Right atrium auricular region (tissue), 2 donors: ENCODE data around the gene RAB1A. TPM values are rescaled to one million over a fixed set of nuclear protein-coding genes. Genes with fewer than 3 reads are reported as not detected.

Source experiments
- DNase-seq: peaks from one replicate; pipeline ENCODE4 v3.0.0-alpha.2; 2019; ENCODE audit warnings: low spot score
- H3K27ac ChIP-seq, 2 donors: fragments of 200-600 bp; sonication (generic); 1 replicate in 1 of 2; 2 replicates in 1 of 2; pipeline ENCODE4 v1.5.1; 2016 to 2019
- H3K27me3 ChIP-seq, 2 donors: fragments of 200-600 bp; sonication (generic); one replicate each; pipeline versions ENCODE4 v1.5.1 to v1.6.0; 2017 to 2019
- H3K36me3 ChIP-seq: fragments of 200-600 bp; sonication (generic); one replicate; pipeline ENCODE4 v1.5.1; 2016
- H3K4me1 ChIP-seq, 2 donors: fragments of 200-600 bp; sonication (generic); one replicate each; pipeline versions ENCODE4 v1.5.1 to v1.6.0; 2017 to 2019
- H3K4me3 ChIP-seq, 2 donors: fragments of 200-600 bp; sonication (generic); 1 replicate in 1 of 2; 2 replicates in 1 of 2; pipeline ENCODE4 v1.5.1; 2017 to 2019; ENCODE audit warnings: mild to moderate bottlenecking in 1 of 2, moderate library complexity in 1 of 2
- H3K9me3 ChIP-seq, 2 donors: fragments of 200-600 bp; sonication (generic); one replicate each; pipeline ENCODE4 v1.5.1; 2019
- total RNA-seq, 2 donors: library from RNA; depleted of rRNA; stranded (reverse); fragments of >200 nt; gene quantifications; one replicate each; pipeline ENCODE4 v1.1.0, GENCODE V29; 2016
- TF ChIP-seq, protein P1 (sequence below), 2 donors: fragments of 200-600 bp; sonication (generic); IDR thresholded peaks; one replicate each; pipeline ENCODE4 v1.5.1; 2019; ENCODE audit warnings: antibody characterized with exemption in 2 of 2

RAB1A gene
- total RNA-seq, 2 donors from 2014 or later, result 69.6 to 73.8 TPM

DNA sequence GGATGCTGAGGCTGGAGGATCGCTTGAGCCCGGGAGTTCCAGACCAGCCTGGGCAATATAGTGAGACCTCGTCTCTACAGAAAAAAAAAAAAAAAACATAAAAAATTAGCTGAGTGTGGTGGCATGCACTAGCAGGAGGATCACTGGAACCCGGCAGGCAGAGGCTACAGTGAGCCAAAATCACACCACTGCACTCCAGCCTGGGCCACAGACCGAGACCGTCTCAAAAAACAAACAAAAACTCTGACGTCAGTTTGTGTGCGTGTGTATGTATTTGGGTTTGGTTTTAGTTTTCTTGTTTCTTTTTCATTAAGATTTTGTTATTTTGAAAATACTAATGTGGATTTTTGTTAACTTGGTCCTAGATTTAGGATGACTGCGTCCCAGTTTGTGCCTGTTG lies 54.7 kb downstream of the RAB1A start:
- no peak for DNase-seq
- TF ChIP-seq, protein P1, sequence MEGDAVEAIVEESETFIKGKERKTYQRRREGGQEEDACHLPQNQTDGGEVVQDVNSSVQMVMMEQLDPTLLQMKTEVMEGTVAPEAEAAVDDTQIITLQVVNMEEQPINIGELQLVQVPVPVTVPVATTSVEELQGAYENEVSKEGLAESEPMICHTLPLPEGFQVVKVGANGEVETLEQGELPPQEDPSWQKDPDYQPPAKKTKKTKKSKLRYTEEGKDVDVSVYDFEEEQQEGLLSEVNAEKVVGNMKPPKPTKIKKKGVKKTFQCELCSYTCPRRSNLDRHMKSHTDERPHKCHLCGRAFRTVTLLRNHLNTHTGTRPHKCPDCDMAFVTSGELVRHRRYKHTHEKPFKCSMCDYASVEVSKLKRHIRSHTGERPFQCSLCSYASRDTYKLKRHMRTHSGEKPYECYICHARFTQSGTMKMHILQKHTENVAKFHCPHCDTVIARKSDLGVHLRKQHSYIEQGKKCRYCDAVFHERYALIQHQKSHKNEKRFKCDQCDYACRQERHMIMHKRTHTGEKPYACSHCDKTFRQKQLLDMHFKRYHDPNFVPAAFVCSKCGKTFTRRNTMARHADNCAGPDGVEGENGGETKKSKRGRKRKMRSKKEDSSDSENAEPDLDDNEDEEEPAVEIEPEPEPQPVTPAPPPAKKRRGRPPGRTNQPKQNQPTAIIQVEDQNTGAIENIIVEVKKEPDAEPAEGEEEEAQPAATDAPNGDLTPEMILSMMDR (IDR thresholded peaks at IDR 0.05), result no peak
- H3K4me1 ChIP-seq, result peaks cover 0 to 39% of the 10 kb centered on the region in 2 donors
- H3K27ac ChIP-seq, result peak overlapping the region; percentile 29 to 30
- no peaks in the 10 kb centered on the region for H3K9me3 ChIP-seq
- H3K27me3 ChIP-seq, result no peaks in the 10 kb centered on the region
- H3K36me3 ChIP-seq, result peaks cover 35% of the 10 kb centered on the region
- H3K4me3 ChIP-seq, result no peak overlapping the region

- H3K4me3 ChIP-seq, result no peak overlapping the region
- no peak for DNase-seq
- peaks cover 0 to 51% of the 10 kb centered on the region in 2 donors for H3K4me1 ChIP-seq
- TF ChIP-seq, protein P1 (IDR thresholded peaks at IDR 0.05), result no peak
- H3K27me3 ChIP-seq, result no peaks in the 10 kb centered on the region
- no peaks in the 10 kb centered on the region for H3K9me3 ChIP-seq
- peaks cover 30% of the 10 kb centered on the region for H3K36me3 ChIP-seq
- H3K27ac ChIP-seq, result no peak overlapping the region
These were observed 55.9 kb downstream of the RAB1A start for GRCh38 chr2:65073879-65074565.

DNA sequence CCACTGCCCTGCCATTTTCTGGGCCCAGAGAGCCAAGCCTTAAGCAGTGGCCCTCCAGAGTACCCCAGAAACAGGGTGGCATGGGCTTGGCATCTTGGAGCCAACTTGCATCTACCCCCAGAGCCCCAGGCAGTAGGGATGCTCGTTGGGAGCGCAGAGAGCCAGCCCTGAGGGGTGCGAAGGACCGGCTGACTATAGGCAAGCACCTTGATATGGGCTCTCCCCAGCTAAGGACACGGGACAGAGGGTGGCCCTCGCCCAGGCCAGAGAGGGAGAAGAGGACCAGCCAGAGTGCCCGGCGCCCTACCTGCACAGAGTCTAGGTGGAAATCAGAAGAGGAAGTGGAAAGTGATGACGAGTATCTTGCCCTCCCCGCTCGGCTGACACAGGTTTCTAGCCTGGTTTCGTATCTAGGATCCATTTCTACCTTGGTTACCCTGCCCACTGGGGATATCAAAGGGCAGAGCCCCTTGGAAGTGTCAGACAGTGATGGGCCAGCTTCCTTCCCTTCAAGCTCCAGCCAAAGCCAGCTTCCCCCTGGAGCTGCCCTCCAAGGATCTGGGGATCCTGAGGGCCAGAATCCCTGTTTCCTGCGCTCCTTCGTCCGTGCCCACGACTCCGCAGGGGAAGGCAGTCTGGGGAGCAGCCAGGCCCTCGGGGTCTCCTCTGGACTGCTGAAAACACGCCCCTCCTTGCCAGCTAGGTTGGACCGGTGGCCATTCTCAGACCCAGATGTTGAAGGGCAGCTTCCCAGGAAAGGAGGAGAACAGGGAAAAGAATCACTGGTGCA lies 57.5 kb downstream of the RAB1A start:
- no peak overlapping the region for H3K27ac ChIP-seq
- peaks cover 17% of the 10 kb centered on the region for H3K36me3 ChIP-seq
- no peak for DNase-seq
- TF ChIP-seq, protein P1 (IDR thresholded peaks at IDR 0.05), result no peak
- peaks cover 0 to 66% of the 10 kb centered on the region in 2 donors for H3K4me1 ChIP-seq
- H3K9me3 ChIP-seq, result no peaks in the 10 kb centered on the region
- no peak overlapping the region for H3K4me3 ChIP-seq
- H3K27me3 ChIP-seq, result no peaks in the 10 kb centered on the region

- TF ChIP-seq, protein P1 (IDR thresholded peaks at IDR 0.05), result peak in 1 of 2 donors; percentile 40
- no peak overlapping the region for H3K4me3 ChIP-seq
- no peak overlapping the region for H3K27ac ChIP-seq
- H3K4me1 ChIP-seq, result peaks cover 0 to 64% of the 10 kb centered on the region in 2 donors
- DNase-seq, result no peak
- H3K36me3 ChIP-seq, result peaks cover 17% of the 10 kb centered on the region
- no peaks in the 10 kb centered on the region for H3K9me3 ChIP-seq
- no peaks in the 10 kb centered on the region for H3K27me3 ChIP-seq
These were observed 58.3 kb downstream of the RAB1A start for GRCh38 chr2:65071499-65072180.

- Histone ChIP-seq H3K36me3 (peaks cover 17% of the 10 kb centered on the region), H3K4me3 (no peak overlapping the region), H3K27ac (peak overlapping the region; percentile 13 to 23), H3K9me3 (no peaks in the 10 kb centered on the region), H3K4me1 (peaks cover 0 to 58% of the 10 kb centered on the region in 2 donors), H3K27me3 (no peaks in the 10 kb centered on the region)
- DNase-seq, result no peak
- TF ChIP-seq, protein P1 (IDR thresholded peaks at IDR 0.05), result no peak
These were observed 59.0 kb downstream of the RAB1A start for GRCh38 chr2:65070856-65071255.
